SU-DHL-6 (cell line): ENCODE measurements around the gene CST3.

Source experiments
- H2AFZ ChIP-seq: fragments of 200-600 bp; sonication (generic); 2 replicates; pipeline ENCODE4 v1.6.1; 2014; ENCODE audit warnings: low read depth, mild to moderate bottlenecking, moderate library complexity, mixed read lengths, antibody characterized with exemption, low read length; ENCODE audit not compliant: severe bottlenecking
- H3F3A ChIP-seq: fragments of 200-600 bp; shearing (Covaris generic); 2 replicates; pipeline ENCODE4 v1.6.0; 2016; ENCODE audit warnings: antibody characterized with exemption, mild to moderate bottlenecking; ENCODE audit not compliant: insufficient read depth
- H3K27ac ChIP-seq: fragments of 200-600 bp; sonication (generic); 2 replicates; pipeline ENCODE4 v1.5.1; 2016; ENCODE audit warnings: low read depth, mild to moderate bottlenecking, low read length, moderate library complexity, mixed read lengths
- H3K27me3 ChIP-seq: fragments of 200-600 bp; sonication (generic), shearing (Covaris generic); 2 replicates; pipeline ENCODE4 v1.6.0; 2014; ENCODE audit warnings: mild to moderate bottlenecking, low read length
- H3K36me3 ChIP-seq: fragments of 200-600 bp; sonication (generic); 2 replicates; pipeline ENCODE4 v1.6.1; 2014; ENCODE audit warnings: mild to moderate bottlenecking, low read length, mixed read lengths
- H3K4me2 ChIP-seq: fragments of 300-600, 200-600 bp; shearing (Covaris generic), sonication (generic); 2 replicates; pipeline ENCODE4 v1.6.0; 2014; ENCODE audit warnings: low read length, low read depth, mild to moderate bottlenecking; ENCODE audit not compliant: poor library complexity, severe bottlenecking
- H3K4me3 ChIP-seq: fragments of 200-600 bp; sonication (generic); 2 replicates; pipeline ENCODE4 v1.5.1; 2014; ENCODE audit warnings: antibody characterized with exemption, low read length, mild to moderate bottlenecking, mixed read lengths; ENCODE audit not compliant: insufficient read depth, poor library complexity, severe bottlenecking
- H3K79me2 ChIP-seq: fragments of 200-600 bp; sonication (generic); 2 replicates; pipeline ENCODE4 v1.6.1; 2014; ENCODE audit warnings: mild to moderate bottlenecking, low read length, moderate library complexity; ENCODE audit not compliant: insufficient read depth
- H3K9ac ChIP-seq: fragments of 200-600 bp; sonication (generic); 2 replicates; pipeline ENCODE4 v1.7.0; 2014; ENCODE audit warnings: mild to moderate bottlenecking, low read length
- H3K9me2 ChIP-seq: fragments of 200-600 bp; sonication (generic); replicated peaks from 2 replicates; pipeline ENCODE4 v1.6.1; 2014; ENCODE audit warnings: low read length; ENCODE audit not compliant: insufficient read depth
- H3K9me3 ChIP-seq: fragments of 200-600 bp; sonication (generic); 2 replicates; pipeline ENCODE4 v1.6.1; 2014; ENCODE audit warnings: low read length, mixed read lengths; ENCODE audit not compliant: insufficient read depth
- H4K20me1 ChIP-seq: fragments of 200-600 bp; sonication (generic); 2 replicates; pipeline ENCODE4 v1.6.1; 2014; ENCODE audit warnings: low read depth, mild to moderate bottlenecking, antibody characterized with exemption, low read length, moderate library complexity, mixed read lengths
- CTCF ChIP-seq: fragments of 200-600 bp; sonication (generic); IDR thresholded peaks from one replicate; pipeline ENCODE4 v1.5.1; 2017; ENCODE audit warnings: antibody characterized with exemption, mild to moderate bottlenecking, low read length, moderate library complexity; ENCODE audit not compliant: insufficient read depth, poor library complexity, severe bottlenecking
- EZH2phosphoT487 ChIP-seq: fragments of 200-600 bp; sonication (generic), shearing (Covaris generic); conservative IDR thresholded peaks from 2 replicates; pipeline ENCODE4 v1.6.1; 2018; ENCODE audit warnings: mild to moderate bottlenecking, antibody characterized with exemption, low read length, moderate library complexity, mixed read lengths

CST3 gene

GRCh38 chr20:23669327-23669726 lies 31.6 kb upstream of the CST3 start:
- Histone ChIP-seq H3K79me2 (no peaks in the 10 kb centered on the region), H3K4me3 (no peak overlapping the region), H3K27ac (no peak overlapping the region), H4K20me1 (no peaks in the 10 kb centered on the region), H3K4me2 (no peak overlapping the region), H3K36me3 (no peaks in the 10 kb centered on the region), H2AFZ (no peak overlapping the region), H3K27me3 (no peaks in the 10 kb centered on the region), H3F3A (no peaks in the 10 kb centered on the region), H3K9me2 (no peaks in the 10 kb centered on the region), H3K9me3 (no peaks in the 10 kb centered on the region), H3K9ac (no peak overlapping the region)
- TF ChIP-seq EZH2phosphoT487 = no peak
- no peak for TF ChIP-seq CTCF

GRCh38 chr20:23668477-23668951 lies 30.8 kb upstream of the CST3 start:
- Histone ChIP-seq H3K9me2 (no peaks in the 10 kb centered on the region), H3K4me2 (no peak overlapping the region), H3K27me3 (no peaks in the 10 kb centered on the region), H3K27ac (no peak overlapping the region), H3K9me3 (no peaks in the 10 kb centered on the region), H3K79me2 (no peaks in the 10 kb centered on the region), H3K4me3 (no peak overlapping the region), H4K20me1 (no peaks in the 10 kb centered on the region), H3K9ac (no peak overlapping the region), H2AFZ (no peak overlapping the region), H3K36me3 (no peaks in the 10 kb centered on the region), H3F3A (no peaks in the 10 kb centered on the region)
- TF ChIP-seq EZH2phosphoT487 = no peak
- peak; percentile 57 for TF ChIP-seq CTCF

GRCh38 chr20:23667666-23668065 lies 29.9 kb upstream of the CST3 start:
- TF ChIP-seq EZH2phosphoT487 = no peak
- no peak for TF ChIP-seq CTCF
- Histone ChIP-seq H3K27ac (no peak overlapping the region), H3K4me2 (no peak overlapping the region), H3K9me3 (no peaks in the 10 kb centered on the region), H4K20me1 (no peaks in the 10 kb centered on the region), H3K27me3 (no peaks in the 10 kb centered on the region), H3K4me3 (no peak overlapping the region), H3K9ac (no peak overlapping the region), H3K79me2 (no peaks in the 10 kb centered on the region), H3F3A (no peaks in the 10 kb centered on the region), H3K36me3 (no peaks in the 10 kb centered on the region), H3K9me2 (no peaks in the 10 kb centered on the region), H2AFZ (no peak overlapping the region)

GRCh38 chr20:23666698-23667097 lies 28.9 kb upstream of the CST3 start:
- no peaks in the 10 kb centered on the region for H3K79me2 ChIP-seq
- no peaks in the 10 kb centered on the region for H3K27me3 ChIP-seq
- TF ChIP-seq CTCF (no peak), EZH2phosphoT487 (no peak)
- H3F3A ChIP-seq = no peaks in the 10 kb centered on the region
- H3K9me2 ChIP-seq = no peaks in the 10 kb centered on the region
- H3K4me2 ChIP-seq = no peak overlapping the region
- no peaks in the 10 kb centered on the region for H4K20me1 ChIP-seq
- H2AFZ ChIP-seq = no peak overlapping the region
- no peaks in the 10 kb centered on the region for H3K36me3 ChIP-seq
- no peak overlapping the region for H3K27ac ChIP-seq
- H3K9me3 ChIP-seq = no peaks in the 10 kb centered on the region
- H3K4me3 ChIP-seq = no peak overlapping the region
- no peak overlapping the region for H3K9ac ChIP-seq
